Measurements from ENCODE around the gene GNG7. TPM values are rescaled to one million over a fixed set of nuclear protein-coding genes. Genes with fewer than 3 reads are reported as not detected.

GNG7 gene
- total RNA-seq, 2 donors from 2014 or later, result 8.7 to 22.9 TPM

DNA sequence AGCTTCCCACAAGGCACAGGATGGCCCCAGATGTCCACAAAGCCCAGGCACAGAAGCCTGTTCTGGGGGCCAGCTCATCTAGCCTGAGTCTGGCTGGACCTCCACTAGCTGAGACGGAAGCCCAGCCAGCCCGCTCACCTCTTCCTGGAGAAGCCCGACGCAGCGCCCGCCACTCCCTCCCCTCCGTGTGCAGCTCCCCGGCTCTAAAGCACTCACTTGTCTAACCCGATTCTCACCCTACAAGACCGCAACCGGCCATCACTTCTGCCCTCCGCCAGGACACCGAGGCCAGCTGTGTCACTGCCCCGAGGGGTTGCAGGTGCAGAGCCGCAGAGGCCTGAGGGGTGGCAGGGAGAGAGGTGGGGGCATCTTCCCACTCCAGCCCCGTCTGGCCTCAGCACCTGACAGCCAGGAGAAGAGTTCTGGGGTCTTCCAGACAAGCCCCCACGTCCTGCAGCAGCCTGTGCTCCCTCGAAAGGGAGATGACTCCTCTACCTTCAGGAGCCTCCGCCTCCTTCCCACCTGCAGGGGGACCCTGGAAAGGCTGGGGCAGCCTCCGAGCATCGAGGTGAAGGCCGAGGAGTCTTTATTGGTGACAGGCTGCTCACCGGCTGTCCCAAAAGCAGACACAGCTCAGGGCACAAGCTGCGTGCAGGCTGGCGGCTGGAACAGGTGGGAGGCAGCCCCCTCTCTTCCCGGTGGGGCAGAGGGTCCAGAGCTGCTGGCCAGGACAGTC, 24.6 kb upstream of the GNG7 start:
- Histone ChIP-seq H3K36me3 (no peaks in the 10 kb centered on the region), H3K4me3 (no peak overlapping the region), H3K4me1 (replicated peaks) (no peaks in the 10 kb centered on the region), H3K27ac (no peak overlapping the region), H3K9me3 (no peaks in the 10 kb centered on the region), H3K27me3 (replicated peaks; ENCODE audit: insufficient read depth) (no peaks in the 10 kb centered on the region)
- intact Hi-C loops (cut with DNase I), result no loop called here
- DNase-seq (ENCODE audit: low spot score), result no peak
- TF ChIP-seq POLR2A (IDR thresholded peaks at IDR 0.05) (no peak), POLR2AphosphoS5 (IDR thresholded peaks at IDR 0.05) (no peak)
- TF ChIP-seq, protein P1, sequence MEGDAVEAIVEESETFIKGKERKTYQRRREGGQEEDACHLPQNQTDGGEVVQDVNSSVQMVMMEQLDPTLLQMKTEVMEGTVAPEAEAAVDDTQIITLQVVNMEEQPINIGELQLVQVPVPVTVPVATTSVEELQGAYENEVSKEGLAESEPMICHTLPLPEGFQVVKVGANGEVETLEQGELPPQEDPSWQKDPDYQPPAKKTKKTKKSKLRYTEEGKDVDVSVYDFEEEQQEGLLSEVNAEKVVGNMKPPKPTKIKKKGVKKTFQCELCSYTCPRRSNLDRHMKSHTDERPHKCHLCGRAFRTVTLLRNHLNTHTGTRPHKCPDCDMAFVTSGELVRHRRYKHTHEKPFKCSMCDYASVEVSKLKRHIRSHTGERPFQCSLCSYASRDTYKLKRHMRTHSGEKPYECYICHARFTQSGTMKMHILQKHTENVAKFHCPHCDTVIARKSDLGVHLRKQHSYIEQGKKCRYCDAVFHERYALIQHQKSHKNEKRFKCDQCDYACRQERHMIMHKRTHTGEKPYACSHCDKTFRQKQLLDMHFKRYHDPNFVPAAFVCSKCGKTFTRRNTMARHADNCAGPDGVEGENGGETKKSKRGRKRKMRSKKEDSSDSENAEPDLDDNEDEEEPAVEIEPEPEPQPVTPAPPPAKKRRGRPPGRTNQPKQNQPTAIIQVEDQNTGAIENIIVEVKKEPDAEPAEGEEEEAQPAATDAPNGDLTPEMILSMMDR (IDR thresholded peaks at IDR 0.05), result no peak
- WGBS, result 12% methylated on average over 25 of the region's 26 CpGs

DNA sequence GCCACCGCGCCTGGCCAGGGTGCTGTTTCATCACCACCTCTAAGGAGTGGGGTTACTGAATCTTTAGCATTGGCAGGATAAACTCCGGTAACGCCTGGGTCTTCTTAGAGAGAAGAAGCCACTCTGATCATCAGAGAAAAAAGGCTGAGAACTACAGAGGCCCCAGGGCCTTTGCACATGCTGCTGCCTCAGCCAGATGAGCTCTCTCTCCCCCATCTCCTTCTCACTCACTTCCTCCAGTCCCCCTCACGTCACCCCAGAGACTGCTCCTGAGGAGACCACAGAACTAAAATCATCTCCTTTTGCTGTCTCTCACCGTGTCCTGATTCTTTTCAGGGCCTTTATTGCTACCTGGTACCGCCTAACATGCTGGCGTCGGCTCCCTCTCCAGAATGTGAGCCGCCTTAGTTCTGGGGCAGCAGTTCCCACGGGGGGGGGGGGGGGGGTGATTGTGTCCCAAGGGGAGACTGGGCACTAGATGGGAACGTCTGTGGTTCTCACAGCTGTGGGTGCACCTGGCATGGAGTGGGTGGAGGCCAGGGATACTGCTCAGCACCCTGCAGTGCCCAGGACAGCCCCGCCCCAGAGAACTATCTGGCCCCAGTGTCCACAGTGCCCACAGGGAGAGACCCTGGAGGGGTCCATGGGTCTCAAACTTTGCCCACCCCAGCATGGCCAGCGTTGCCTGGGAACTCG, 23.8 kb upstream of the GNG7 start:
- intact Hi-C loops (cut with DNase I), result no loop called here
- WGBS, result 72% methylated on average over 14 of the region's 15 CpGs
- Histone ChIP-seq H3K4me3 (no peak overlapping the region), H3K4me1 (replicated peaks) (no peaks in the 10 kb centered on the region), H3K27ac (no peak overlapping the region), H3K9me3 (no peaks in the 10 kb centered on the region), H3K27me3 (replicated peaks; ENCODE audit: insufficient read depth) (no peaks in the 10 kb centered on the region), H3K36me3 (no peaks in the 10 kb centered on the region)
- no peak for DNase-seq (ENCODE audit: low spot score)
- TF ChIP-seq, protein P1 (IDR thresholded peaks at IDR 0.05), result no peak
- TF ChIP-seq POLR2AphosphoS5 (IDR thresholded peaks at IDR 0.05) (no peak), POLR2A (IDR thresholded peaks at IDR 0.05) (no peak)

- intact Hi-C loops (cut with DNase I), result no loop called here
- H3K4me3 ChIP-seq, result no peak overlapping the region
- WGBS, result 65% methylated on average over 7 of the region's 7 CpGs
- no peak for DNase-seq (ENCODE audit: low spot score)
- no peaks in the 10 kb centered on the region for H3K27me3 ChIP-seq (replicated peaks; ENCODE audit: insufficient read depth)
- no peaks in the 10 kb centered on the region for H3K9me3 ChIP-seq
- H3K27ac ChIP-seq, result no peak overlapping the region
- no peaks in the 10 kb centered on the region for H3K36me3 ChIP-seq
- H3K4me1 ChIP-seq (replicated peaks), result peaks cover 7% of the 10 kb centered on the region
- no peak for TF ChIP-seq POLR2A (IDR thresholded peaks at IDR 0.05)
- TF ChIP-seq POLR2AphosphoS5 (IDR thresholded peaks at IDR 0.05), result no peak
- TF ChIP-seq, protein P1 (IDR thresholded peaks at IDR 0.05), result no peak
Observed at GRCh38 chr19:2724148-2724557, 21.7 kb upstream of the GNG7 start.

DNA sequence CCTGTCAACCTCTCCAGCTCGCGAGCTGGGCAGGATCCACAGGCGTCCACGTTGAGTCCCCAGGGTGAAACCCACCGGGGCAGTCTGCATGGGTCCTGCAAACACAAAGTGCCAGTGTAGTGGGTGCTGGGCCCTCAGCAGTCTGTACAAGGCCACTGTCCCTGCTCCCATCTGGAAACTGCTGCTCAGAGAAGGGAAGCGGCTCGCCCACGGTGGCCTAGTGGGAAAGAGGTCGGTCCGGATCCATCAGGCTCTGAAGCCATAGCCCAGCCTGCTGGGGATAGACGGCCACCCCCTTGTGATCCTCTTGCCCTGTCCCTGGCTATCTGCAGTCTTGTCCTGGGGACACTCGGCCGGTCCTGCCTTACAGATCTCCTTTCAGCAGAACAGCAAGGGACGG, 21.3 kb upstream of the GNG7 start:
- Histone ChIP-seq H3K4me3 (no peak overlapping the region), H3K9me3 (no peaks in the 10 kb centered on the region), H3K27me3 (replicated peaks; ENCODE audit: insufficient read depth) (no peaks in the 10 kb centered on the region), H3K27ac (no peak overlapping the region), H3K36me3 (no peaks in the 10 kb centered on the region), H3K4me1 (replicated peaks) (peaks cover 7% of the 10 kb centered on the region)
- TF ChIP-seq POLR2AphosphoS5 (IDR thresholded peaks at IDR 0.05) (no peak), POLR2A (IDR thresholded peaks at IDR 0.05) (no peak)
- TF ChIP-seq, protein P1 (IDR thresholded peaks at IDR 0.05), result no peak
- DNase-seq (ENCODE audit: low spot score), result no peak
- intact Hi-C loops (cut with DNase I), result no loop called here
- 75% methylated on average over 14 of the region's 14 CpGs for WGBS

GRCh38 chr19:2723345-2723715, 20.8 kb upstream of the GNG7 start:
- 69% methylated on average over 8 of the region's 13 CpGs for WGBS
- no peaks in the 10 kb centered on the region for H3K9me3 ChIP-seq
- H3K36me3 ChIP-seq, result no peaks in the 10 kb centered on the region
- no peak overlapping the region for H3K27ac ChIP-seq
- H3K4me1 ChIP-seq (replicated peaks), result peaks cover 7% of the 10 kb centered on the region
- intact Hi-C loops (cut with DNase I), result no loop called here
- TF ChIP-seq POLR2AphosphoS5 (IDR thresholded peaks at IDR 0.05) (no peak), POLR2A (IDR thresholded peaks at IDR 0.05) (no peak)
- TF ChIP-seq, protein P1 (IDR thresholded peaks at IDR 0.05), result no peak
- no peak for DNase-seq (ENCODE audit: low spot score)
- H3K27me3 ChIP-seq (replicated peaks; ENCODE audit: insufficient read depth), result no peaks in the 10 kb centered on the region
- no peak overlapping the region for H3K4me3 ChIP-seq
